HepG2 (cell line): ENCODE measurements around the gene HMGCR. TPM values are rescaled to one million over a fixed set of nuclear protein-coding genes. Genes with fewer than 3 reads are reported as not detected.

Source experiments
- AGO1 ChIP-seq: fragments of 200-400 bp; formaldehyde crosslinking; IDR thresholded peaks from 2 replicates; pipeline ENCODE4 v1.6.1; 2017; ENCODE audit warnings: mild to moderate bottlenecking, low read depth, low read length, moderate library complexity; ENCODE audit not compliant: poor library complexity, severe bottlenecking
- BORCS8-MEF2B ChIP-seq: sonication (generic); formaldehyde crosslinking; IDR thresholded peaks from 2 replicates; pipeline ENCODE4 v1.8.0; 2022; ENCODE audit warnings: mild to moderate bottlenecking, missing genetic modification reagents
- BRCA1 ChIP-seq: sonication (generic); formaldehyde crosslinking; IDR thresholded peaks from 2 replicates; pipeline ENCODE4 v1.4.0; 2020; ENCODE audit warnings: missing genetic modification reagents
- DNMT1 ChIP-seq: sonication (generic); formaldehyde crosslinking; IDR thresholded peaks from 2 replicates; pipeline ENCODE4 v1.5.1; 2020; ENCODE audit warnings: mild to moderate bottlenecking, missing genetic modification reagents
- ELF3 ChIP-seq: IDR thresholded peaks from 2 replicates; pipeline ENCODE4 v1.6.1; 2016; ENCODE audit warnings: missing genetic modification reagents, missing compliant biosample characterization
- HDAC2 ChIP-seq: sonication (generic); formaldehyde crosslinking; IDR thresholded peaks from 2 replicates; pipeline ENCODE4 v1.4.0; 2020; ENCODE audit warnings: missing genetic modification reagents
- JARID2 ChIP-seq: sonication (generic); formaldehyde crosslinking; IDR thresholded peaks from 2 replicates; pipeline ENCODE4 v1.8.1; 2023; ENCODE audit warnings: missing genetic modification reagents, inconsistent platforms; ENCODE audit not compliant: insufficient replicate concordance
- KAT8 ChIP-seq: IDR thresholded peaks from 2 replicates; pipeline ENCODE4 v1.6.1; 2016; ENCODE audit warnings: missing genetic modification reagents, missing compliant biosample characterization
- MEF2D ChIP-seq: sonication (generic); formaldehyde crosslinking; IDR thresholded peaks from 2 replicates; pipeline ENCODE4 v1.5.1; 2020; ENCODE audit warnings: mild to moderate bottlenecking, missing genetic modification reagents
- NAIF1 ChIP-seq: sonication (generic); formaldehyde crosslinking; IDR thresholded peaks from 2 replicates; pipeline ENCODE4 v1.5.0; 2020; ENCODE audit warnings: mild to moderate bottlenecking, missing genetic modification reagents, borderline replicate concordance
- POLR2AphosphoS2 ChIP-seq: IDR thresholded peaks from 2 replicates; pipeline ENCODE4 v1.6.1; 2011; ENCODE audit warnings: low read depth, low read length, improper control_type of control experiment
- RBFOX2 ChIP-seq: fragments of 200-400 bp; formaldehyde crosslinking; IDR thresholded peaks from 2 replicates; pipeline ENCODE4 v1.6.1; 2017; ENCODE audit warnings: low read depth, mild to moderate bottlenecking, low read length
- SMAD3 ChIP-seq: sonication (generic); formaldehyde crosslinking; IDR thresholded peaks from 2 replicates; pipeline ENCODE4 v1.4.0; 2020; ENCODE audit warnings: missing genetic modification reagents
- ZBTB42 ChIP-seq: sonication (generic); formaldehyde crosslinking; IDR thresholded peaks from 2 replicates; pipeline ENCODE4 v1.5.0; 2020; ENCODE audit warnings: mild to moderate bottlenecking, missing genetic modification reagents
- ZNF24 ChIP-seq: fragments of 450-650 bp; IDR thresholded peaks from 2 replicates; pipeline ENCODE4 v1.6.1; 2017; ENCODE audit warnings: antibody characterized with exemption, mild to moderate bottlenecking
- ZNF263 ChIP-seq: sonication (generic); formaldehyde crosslinking; IDR thresholded peaks from 2 replicates; pipeline ENCODE4 v1.4.0; 2020; ENCODE audit warnings: missing genetic modification reagents
- ZNF644 ChIP-seq: IDR thresholded peaks from 2 replicates; pipeline ENCODE4 v1.6.1; 2016; ENCODE audit warnings: low read depth
- ZNF766 ChIP-seq: sonication (generic); formaldehyde crosslinking; IDR thresholded peaks from 2 replicates; pipeline ENCODE4 v1.5.0; 2020; ENCODE audit warnings: missing genetic modification reagents, borderline replicate concordance
- polyA plus RNA-seq, 8 experiments: library from polyadenylated mRNA; depleted of rRNA in 3 of 8; stranded (reverse) in 7 of 8; unstranded in 1 of 8; fragments of >200 nt; fragmentation: Illumina TruSeq in 4 of 8; extraction: Trizol in 4 of 8; gene quantifications; 2 replicates each; pipeline versions ENCODE4 v1.2.1 to v1.2.3, GENCODE V29; 2011 to 2016; ENCODE audit warnings: low read depth in 4 of 8, missing spikeins in 1 of 8, mixed read lengths in 1 of 8; ENCODE audit not compliant: insufficient read depth in 1 of 8
- total RNA-seq, 5 experiments: library from RNA; depleted of rRNA; stranded (reverse); fragments of >200 nt; fragmentation: Illumina TruSeq; extraction: Trizol; gene quantifications; 2 replicates each; pipeline ENCODE4 v1.2.3, GENCODE V29; 2016; ENCODE audit warnings: low read depth in 1 of 5
- TF ChIP-seq, protein P1 (sequence below): sonication (generic); formaldehyde crosslinking; IDR thresholded peaks from 2 replicates; pipeline ENCODE4 v1.5.0; 2020; ENCODE audit warnings: missing genetic modification reagents, mild to moderate bottlenecking, borderline replicate concordance
- TF ChIP-seq, protein P2 (sequence below): sonication (generic); formaldehyde crosslinking; IDR thresholded peaks from 2 replicates; pipeline ENCODE4 v1.4.0; 2020; ENCODE audit warnings: mild to moderate bottlenecking, missing genetic modification reagents, borderline replicate concordance
- TF ChIP-seq, protein P3 (sequence below): sonication (generic); formaldehyde crosslinking; IDR thresholded peaks from 2 replicates; pipeline ENCODE4 v1.4.0; 2020; ENCODE audit warnings: missing genetic modification reagents, borderline replicate concordance

HMGCR gene
- total and polyA plus RNA-seq, 2 of the 13 experiments (the other 11 are each of a cell fraction or from before 2014, with no cell fraction given), result 43.0 to 144 TPM

DNA sequence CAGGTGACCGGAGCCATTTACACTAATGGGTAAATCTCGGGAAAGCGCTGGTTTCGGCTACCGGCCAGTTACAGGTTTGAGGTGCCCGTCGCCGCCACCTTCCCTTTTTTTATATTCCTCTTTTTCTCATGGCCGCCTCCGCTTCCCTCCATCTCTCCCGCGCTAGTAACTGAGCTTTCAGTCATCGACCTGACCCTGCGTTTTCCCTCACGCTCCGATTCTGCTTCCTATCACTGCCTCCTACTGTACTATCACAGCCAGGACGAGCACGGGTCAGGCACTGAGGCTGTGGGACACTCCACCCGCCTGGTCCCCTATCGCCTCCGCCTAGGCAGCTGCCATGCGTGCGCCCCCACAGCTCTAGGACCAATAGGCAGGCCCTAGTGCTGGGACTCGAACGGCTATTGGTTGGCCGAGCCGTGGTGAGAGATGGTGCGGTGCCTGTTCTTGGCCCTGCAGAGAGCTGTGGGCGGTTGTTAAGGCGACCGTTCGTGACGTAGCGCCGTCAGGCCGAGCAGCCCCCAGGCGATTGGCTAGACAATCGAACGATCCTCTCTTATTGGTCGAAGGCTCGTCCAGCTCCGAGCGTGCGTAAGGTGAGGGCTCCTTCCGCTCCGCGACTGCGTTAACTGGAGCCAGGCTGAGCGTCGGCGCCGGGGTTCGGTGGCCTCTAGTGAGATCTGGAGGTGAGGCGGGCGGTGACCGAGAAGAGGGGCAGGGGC, at the start of gene HMGCR (continued):
- TF ChIP-seq, protein P1, sequence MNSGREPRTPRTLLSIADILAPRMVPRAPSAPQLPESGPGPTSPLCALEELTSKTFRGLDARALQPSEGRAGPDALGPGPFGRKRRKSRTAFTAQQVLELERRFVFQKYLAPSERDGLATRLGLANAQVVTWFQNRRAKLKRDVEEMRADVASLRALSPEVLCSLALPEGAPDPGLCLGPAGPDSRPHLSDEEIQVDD (CRISPR knock-in tag), result no peak; the same call in 1 of the 2 replicates
- TF ChIP-seq NAIF1 (CRISPR knock-in tag) (no peak), MEF2D (CRISPR knock-in tag) (no peak), ELF3 (CRISPR knock-in tag) (peak; percentile 74; the same call in 1 of the 2 replicates), ZNF644 (CRISPR knock-in tag) (0 out of 2 replicates have a peak, but pooled peaks have one; percentile 41), RBFOX2 (peak; percentile 93), ZNF24 (no peak), ZNF766 (peak; percentile 17; the same call in 1 of the 2 replicates), HDAC2 (CRISPR knock-in tag) (peak; percentile 85), KAT8 (peak; percentile 26; the same call in 1 of the 2 replicates), BORCS8-MEF2B (CRISPR knock-in tag) (peak; percentile 70; the same call in 1 of the 2 replicates), DNMT1 (peak; percentile 29; the same call in 1 of the 2 replicates), SMAD3 (no peak), BRCA1 (CRISPR knock-in tag) (0 out of 2 replicates have a peak, but pooled peaks have one; percentile 30), POLR2AphosphoS2 (peak; percentile 54; the same call in 1 of the 2 replicates), ZBTB42 (no peak), JARID2 (no peak), ZNF263 (no peak), AGO1 (no peak)
- TF ChIP-seq, protein P2, sequence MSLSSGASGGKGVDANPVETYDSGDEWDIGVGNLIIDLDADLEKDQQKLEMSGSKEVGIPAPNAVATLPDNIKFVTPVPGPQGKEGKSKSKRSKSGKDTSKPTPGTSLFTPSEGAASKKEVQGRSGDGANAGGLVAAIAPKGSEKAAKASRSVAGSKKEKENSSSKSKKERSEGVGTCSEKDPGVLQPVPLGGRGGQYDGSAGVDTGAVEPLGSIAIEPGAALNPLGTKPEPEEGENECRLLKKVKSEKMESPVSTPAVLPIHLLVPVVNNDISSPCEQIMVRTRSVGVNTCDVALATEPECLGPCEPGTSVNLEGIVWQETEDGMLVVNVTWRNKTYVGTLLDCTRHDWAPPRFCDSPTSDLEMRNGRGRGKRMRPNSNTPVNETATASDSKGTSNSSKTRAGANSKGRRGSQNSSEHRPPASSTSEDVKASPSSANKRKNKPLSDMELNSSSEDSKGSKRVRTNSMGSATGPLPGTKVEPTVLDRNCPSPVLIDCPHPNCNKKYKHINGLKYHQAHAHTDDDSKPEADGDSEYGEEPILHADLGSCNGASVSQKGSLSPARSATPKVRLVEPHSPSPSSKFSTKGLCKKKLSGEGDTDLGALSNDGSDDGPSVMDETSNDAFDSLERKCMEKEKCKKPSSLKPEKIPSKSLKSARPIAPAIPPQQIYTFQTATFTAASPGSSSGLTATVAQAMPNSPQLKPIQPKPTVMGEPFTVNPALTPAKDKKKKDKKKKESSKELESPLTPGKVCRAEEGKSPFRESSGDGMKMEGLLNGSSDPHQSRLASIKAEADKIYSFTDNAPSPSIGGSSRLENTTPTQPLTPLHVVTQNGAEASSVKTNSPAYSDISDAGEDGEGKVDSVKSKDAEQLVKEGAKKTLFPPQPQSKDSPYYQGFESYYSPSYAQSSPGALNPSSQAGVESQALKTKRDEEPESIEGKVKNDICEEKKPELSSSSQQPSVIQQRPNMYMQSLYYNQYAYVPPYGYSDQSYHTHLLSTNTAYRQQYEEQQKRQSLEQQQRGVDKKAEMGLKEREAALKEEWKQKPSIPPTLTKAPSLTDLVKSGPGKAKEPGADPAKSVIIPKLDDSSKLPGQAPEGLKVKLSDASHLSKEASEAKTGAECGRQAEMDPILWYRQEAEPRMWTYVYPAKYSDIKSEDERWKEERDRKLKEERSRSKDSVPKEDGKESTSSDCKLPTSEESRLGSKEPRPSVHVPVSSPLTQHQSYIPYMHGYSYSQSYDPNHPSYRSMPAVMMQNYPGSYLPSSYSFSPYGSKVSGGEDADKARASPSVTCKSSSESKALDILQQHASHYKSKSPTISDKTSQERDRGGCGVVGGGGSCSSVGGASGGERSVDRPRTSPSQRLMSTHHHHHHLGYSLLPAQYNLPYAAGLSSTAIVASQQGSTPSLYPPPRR (CRISPR knock-in tag), result peak; percentile 42; the same call in 1 of the 2 replicates
- TF ChIP-seq, protein P3, sequence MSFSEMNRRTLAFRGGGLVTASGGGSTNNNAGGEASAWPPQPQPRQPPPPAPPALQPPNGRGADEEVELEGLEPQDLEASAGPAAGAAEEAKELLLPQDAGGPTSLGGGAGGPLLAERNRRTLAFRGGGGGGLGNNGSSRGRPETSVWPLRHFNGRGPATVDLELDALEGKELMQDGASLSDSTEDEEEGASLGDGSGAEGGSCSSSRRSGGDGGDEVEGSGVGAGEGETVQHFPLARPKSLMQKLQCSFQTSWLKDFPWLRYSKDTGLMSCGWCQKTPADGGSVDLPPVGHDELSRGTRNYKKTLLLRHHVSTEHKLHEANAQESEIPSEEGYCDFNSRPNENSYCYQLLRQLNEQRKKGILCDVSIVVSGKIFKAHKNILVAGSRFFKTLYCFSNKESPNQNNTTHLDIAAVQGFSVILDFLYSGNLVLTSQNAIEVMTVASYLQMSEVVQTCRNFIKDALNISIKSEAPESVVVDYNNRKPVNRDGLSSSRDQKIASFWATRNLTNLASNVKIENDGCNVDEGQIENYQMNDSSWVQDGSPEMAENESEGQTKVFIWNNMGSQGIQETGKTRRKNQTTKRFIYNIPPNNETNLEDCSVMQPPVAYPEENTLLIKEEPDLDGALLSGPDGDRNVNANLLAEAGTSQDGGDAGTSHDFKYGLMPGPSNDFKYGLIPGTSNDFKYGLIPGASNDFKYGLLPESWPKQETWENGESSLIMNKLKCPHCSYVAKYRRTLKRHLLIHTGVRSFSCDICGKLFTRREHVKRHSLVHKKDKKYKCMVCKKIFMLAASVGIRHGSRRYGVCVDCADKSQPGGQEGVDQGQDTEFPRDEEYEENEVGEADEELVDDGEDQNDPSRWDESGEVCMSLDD, result no peak
